ENCODE results near the gene RAB26. TPM values are rescaled to one million over a fixed set of nuclear protein-coding genes. Genes with fewer than 3 reads are reported as not detected.

Gene RAB26
- total RNA-seq, 1 donor from 2014 or later: not detected

- H3K36me3 ChIP-seq: peaks cover 53 to 81% of the 10 kb centered on the region in 2 donors
- intact Hi-C loops (cut with DNase I): no loop called here
- H3K4me3 ChIP-seq: peak overlapping the region in 1 of 2 donors; percentile 33
- H3K4me1 ChIP-seq: no peaks in the 10 kb centered on the region
- no peak for TF ChIP-seq CTCF (IDR thresholded peaks at IDR 0.05)
- no peaks in the 10 kb centered on the region for H3K27me3 ChIP-seq
- H3K27ac ChIP-seq: no peak overlapping the region
- DNase-seq (ENCODE audit: low spot score in 2 of 2): no peak
- no peaks in the 10 kb centered on the region for H3K9me3 ChIP-seq
Observed at GRCh38 chr16:2170080-2170479, 21.7 kb downstream of the RAB26 start.

- Histone ChIP-seq H3K36me3 (peaks cover 59 to 85% of the 10 kb centered on the region in 2 donors), H3K4me3 (peak overlapping the region in 1 of 2 donors; percentile 33), H3K4me1 (no peaks in the 10 kb centered on the region), H3K27me3 (no peaks in the 10 kb centered on the region), H3K9me3 (no peaks in the 10 kb centered on the region), H3K27ac (no peak overlapping the region)
- intact Hi-C loops (cut with DNase I): no loop called here
- DNase-seq (ENCODE audit: low spot score in 2 of 2): no peak
- TF ChIP-seq CTCF (IDR thresholded peaks at IDR 0.05): no peak
Observed at GRCh38 chr16:2170587-2171435, 22.4 kb downstream of the RAB26 start.

- Histone ChIP-seq H3K4me1 (no peaks in the 10 kb centered on the region), H3K27ac (no peak overlapping the region), H3K36me3 (peaks cover 60 to 86% of the 10 kb centered on the region in 2 donors), H3K4me3 (no peak overlapping the region), H3K9me3 (no peaks in the 10 kb centered on the region), H3K27me3 (no peaks in the 10 kb centered on the region)
- TF ChIP-seq CTCF (IDR thresholded peaks at IDR 0.05): no peak
- intact Hi-C loops (cut with DNase I): no loop called here
- no peak for DNase-seq (ENCODE audit: low spot score in 2 of 2)
Observed at GRCh38 chr16:2171601-2172178, 23.3 kb downstream of the RAB26 start.

- DNase-seq (ENCODE audit: low spot score in 2 of 2): no peak
- H3K4me1 ChIP-seq: no peaks in the 10 kb centered on the region
- no peaks in the 10 kb centered on the region for H3K9me3 ChIP-seq
- H3K27ac ChIP-seq: no peak overlapping the region
- TF ChIP-seq CTCF (IDR thresholded peaks at IDR 0.05): no peak
- no peaks in the 10 kb centered on the region for H3K27me3 ChIP-seq
- peaks cover 54 to 88% of the 10 kb centered on the region in 2 donors for H3K36me3 ChIP-seq
- no peak overlapping the region for H3K4me3 ChIP-seq
- intact Hi-C loops (cut with DNase I): no loop called here
Observed at GRCh38 chr16:2172688-2173335, 24.4 kb downstream of the RAB26 start.

- DNase-seq (ENCODE audit: low spot score in 2 of 2): no peak
- Histone ChIP-seq H3K4me1 (no peaks in the 10 kb centered on the region), H3K27ac (no peak overlapping the region), H3K27me3 (no peaks in the 10 kb centered on the region), H3K36me3 (peaks cover 49 to 86% of the 10 kb centered on the region in 2 donors), H3K4me3 (no peak overlapping the region), H3K9me3 (no peaks in the 10 kb centered on the region)
- intact Hi-C loops (cut with DNase I): no loop called here
- no peak for TF ChIP-seq CTCF (IDR thresholded peaks at IDR 0.05)
Observed at GRCh38 chr16:2173366-2173765, 24.9 kb downstream of the RAB26 start.
